B cell (primary cell): ENCODE measurements around the gene DHRS12.

Experiments used
- CTCF ChIP-seq: fragments of 200-600 bp; IDR thresholded peaks from one replicate; pipeline ENCODE4 v1.8.0; 2022; ENCODE audit warnings: antibody characterized with exemption, mild to moderate bottlenecking
- EZH2 ChIP-seq: IDR thresholded peaks from 2 replicates; pipeline ENCODE4 v1.6.1; 2012; ENCODE audit warnings: borderline replicate concordance, low read depth, mild to moderate bottlenecking, moderate library complexity, low read length; ENCODE audit not compliant: insufficient read depth, poor library complexity, severe bottlenecking

DNA sequence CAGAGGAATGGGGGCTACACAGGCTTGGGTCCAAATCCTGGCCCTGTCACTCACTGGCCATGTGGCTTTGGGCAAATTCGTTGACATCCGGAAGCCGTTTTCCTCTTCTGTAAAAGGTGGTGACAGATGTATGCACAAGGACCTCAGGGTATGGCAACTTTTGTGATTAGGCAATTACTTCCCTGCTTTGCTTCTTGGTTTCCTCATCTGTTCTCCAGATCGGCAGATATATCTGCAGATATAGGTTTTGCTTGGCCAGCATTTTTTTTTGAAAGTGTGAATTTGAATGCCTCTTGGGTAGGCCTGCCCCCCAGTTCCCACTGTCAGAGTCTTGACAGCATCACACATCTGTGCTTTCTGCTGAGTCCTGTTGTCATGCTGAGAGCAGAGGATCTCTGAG, 23.3 kb upstream of the DHRS12 start:
- no peak for TF ChIP-seq EZH2
- no peak for TF ChIP-seq CTCF
